Astrocyte (in vitro differentiated cells and primary cell): ENCODE results near the gene GH2. TPM values are rescaled to one million over a fixed set of nuclear protein-coding genes. Genes with fewer than 3 reads are reported as not detected.

ENCODE experiments used
- DNase-seq: peaks from one replicate; pipeline ENCODE4 v3.0.0-alpha.2; 2010; ENCODE audit warnings: low read depth
- FAIRE-seq: peaks from 2 replicates; lab custom pipeline; 2011; peaks lifted over from hg19 to GRCh38; lab: Jason Lieb, UNC
- H2AFZ ChIP-seq: 2 replicates; pipeline ENCODE4 v1.6.0; 2012; ENCODE audit warnings: low read depth, low read length, inconsistent platforms
- H3K27ac ChIP-seq: 2 replicates; pipeline ENCODE4 v1.5.1; 2011; ENCODE audit warnings: low read depth, low read length, inconsistent platforms
- H3K27me3 ChIP-seq: 2 replicates; pipeline ENCODE4 v1.6.0; 2011; ENCODE audit warnings: low read length, inconsistent platforms; ENCODE audit not compliant: insufficient read depth
- H3K36me3 ChIP-seq: 2 replicates; pipeline ENCODE4 v1.5.1; 2011; ENCODE audit warnings: low read length, inconsistent platforms; ENCODE audit not compliant: insufficient read depth
- H3K4me1 ChIP-seq: 2 replicates; pipeline ENCODE4 v1.5.1; 2011; ENCODE audit warnings: low read length, inconsistent platforms; ENCODE audit not compliant: insufficient read depth
- H3K4me2 ChIP-seq: 2 replicates; pipeline ENCODE4 v1.6.0; 2012; ENCODE audit warnings: low read length, inconsistent platforms
- H3K4me3 ChIP-seq: 2 replicates; pipeline ENCODE4 v1.5.1; 2011; ENCODE audit warnings: low read depth, mild to moderate bottlenecking, low read length, inconsistent platforms; ENCODE audit not compliant: insufficient read depth
- H3K79me2 ChIP-seq: 2 replicates; pipeline ENCODE4 v1.6.0; 2012; ENCODE audit warnings: mild to moderate bottlenecking, low read length, inconsistent platforms; ENCODE audit not compliant: insufficient read depth
- H3K9ac ChIP-seq: 2 replicates; pipeline ENCODE4 v1.6.0; 2012; ENCODE audit warnings: mild to moderate bottlenecking, low read length, inconsistent platforms
- H3K9me3 ChIP-seq: 2 replicates; pipeline ENCODE4 v1.5.1; 2012; ENCODE audit warnings: low read depth, mild to moderate bottlenecking, low read length, inconsistent platforms; ENCODE audit not compliant: insufficient read depth
- H4K20me1 ChIP-seq: 2 replicates; pipeline ENCODE4 v1.6.0; 2012; ENCODE audit warnings: low read length, inconsistent platforms; ENCODE audit not compliant: insufficient read depth
- H3K27ac Mint-ChIP-seq: one replicate; pipeline ENCODE4 v1.8.0; 2021; ENCODE audit warnings: mild to moderate bottlenecking, mixed read lengths; ENCODE audit not compliant: unreplicated experiment
- H3K27me3 Mint-ChIP-seq: one replicate; pipeline ENCODE4 v1.8.0; 2021; ENCODE audit warnings: low read depth, mixed read lengths; ENCODE audit not compliant: unreplicated experiment
- H3K36me3 Mint-ChIP-seq: one replicate; pipeline ENCODE4 v1.8.0; 2021; ENCODE audit warnings: low read depth, mixed read lengths; ENCODE audit not compliant: unreplicated experiment
- H3K4me1 Mint-ChIP-seq: one replicate; pipeline ENCODE4 v1.8.0; 2021; ENCODE audit warnings: low read depth, mixed read lengths; ENCODE audit not compliant: unreplicated experiment
- H3K4me3 Mint-ChIP-seq: one replicate; pipeline ENCODE4 v1.8.0; 2021; ENCODE audit warnings: mild to moderate bottlenecking, moderate library complexity, mixed read lengths; ENCODE audit not compliant: unreplicated experiment
- H3K9me3 Mint-ChIP-seq: one replicate; pipeline ENCODE4 v1.8.0; 2021; ENCODE audit warnings: mild to moderate bottlenecking, mixed read lengths; ENCODE audit not compliant: unreplicated experiment
- CTCF ChIP-seq: IDR thresholded peaks from 2 replicates; pipeline ENCODE4 v1.5.1; 2011; ENCODE audit warnings: low read depth, mild to moderate bottlenecking, inconsistent platforms, low read length, moderate library complexity; ENCODE audit not compliant: insufficient read depth
- EZH2 ChIP-seq: IDR thresholded peaks from 2 replicates; pipeline ENCODE4 v1.6.1; 2012; ENCODE audit warnings: mild to moderate bottlenecking, low read length, inconsistent platforms; ENCODE audit not compliant: insufficient read depth
- total RNA-seq: library from RNA; stranded (reverse); gene quantifications from 2 replicates; pipeline ENCODE4 v1.2.1, GENCODE V29; 2021

Gene GH2
- total RNA-seq, 1 donor from 2014 or later = not detected

GRCh38 chr17:63929860-63930766, 48.4 kb upstream of the GH2 start:
- H3K9me3 ChIP-seq = no peaks in the 10 kb centered on the region
- DNase-seq = no peak
- no peaks in the 10 kb centered on the region for H3K4me1 ChIP-seq
- no peak overlapping the region for H3K9ac ChIP-seq
- TF ChIP-seq EZH2 (no peak), CTCF (no peak)
- no peak overlapping the region for H3K4me2 ChIP-seq
- H3K27ac ChIP-seq = no peak overlapping the region
- Mint-ChIP-seq H3K4me3 (no peak overlapping the region), H3K9me3 (no peaks in the 10 kb centered on the region), H3K27me3 (peaks cover 8% of the 10 kb centered on the region), H3K4me1 (no peaks in the 10 kb centered on the region), H3K36me3 (no peaks in the 10 kb centered on the region), H3K27ac (no peak overlapping the region)
- H3K4me3 ChIP-seq = no peak overlapping the region
- no peaks in the 10 kb centered on the region for H3K79me2 ChIP-seq
- FAIRE-seq = no peak
- H4K20me1 ChIP-seq = no peaks in the 10 kb centered on the region
- H3K36me3 ChIP-seq = no peaks in the 10 kb centered on the region
- no peaks in the 10 kb centered on the region for H3K27me3 ChIP-seq
- H2AFZ ChIP-seq = no peak overlapping the region

GRCh38 chr17:63928966-63929695, 47.4 kb upstream of the GH2 start:
- Histone ChIP-seq H4K20me1 (no peaks in the 10 kb centered on the region), H3K4me2 (no peak overlapping the region), H2AFZ (no peak overlapping the region), H3K27me3 (no peaks in the 10 kb centered on the region), H3K4me1 (no peaks in the 10 kb centered on the region), H3K4me3 (no peak overlapping the region), H3K9ac (no peak overlapping the region), H3K9me3 (no peaks in the 10 kb centered on the region), H3K36me3 (no peaks in the 10 kb centered on the region), H3K79me2 (no peaks in the 10 kb centered on the region), H3K27ac (no peak overlapping the region)
- H3K27me3 Mint-ChIP-seq = peaks cover 8% of the 10 kb centered on the region
- no peak for TF ChIP-seq CTCF
- no peak for TF ChIP-seq EZH2
- no peak overlapping the region for H3K27ac Mint-ChIP-seq
- no peak overlapping the region for H3K4me3 Mint-ChIP-seq
- DNase-seq (no peak), FAIRE-seq (no peak)
- no peaks in the 10 kb centered on the region for H3K4me1 Mint-ChIP-seq
- no peaks in the 10 kb centered on the region for H3K36me3 Mint-ChIP-seq
- no peaks in the 10 kb centered on the region for H3K9me3 Mint-ChIP-seq
